SK-N-SH (cell line): ENCODE data around the gene GRK2. TPM values are rescaled to one million over a fixed set of nuclear protein-coding genes. Genes with fewer than 3 reads are reported as not detected.

Experiments used
- CTCF ChIA-PET: fragments of 300-600, 350-600 bp; formaldehyde crosslinking; extraction: SDS; loops from one replicate; lab custom pipeline; 2021; lab: Yijun Ruan, JAX
- POLR2A ChIA-PET: fragments of 350-600 bp; sonication (Branson Sonifier 250); formaldehyde crosslinking; extraction: SDS; loops from one replicate; lab custom pipeline; 2020; ENCODE audit warnings: antibody characterized with exemption, inconsistent platforms; lab: Yijun Ruan, JAX
- DNase-seq: peaks from one replicate; pipeline ENCODE4 v3.0.0; 2012
- H2AFZ ChIP-seq: fragments of 200-600 bp; sonication (generic); 2 replicates; pipeline ENCODE4 v1.8.1; 2016; ENCODE audit warnings: antibody characterized with exemption, mild to moderate bottlenecking, low read depth
- H3F3A ChIP-seq: fragments of 200-600 bp; sonication (generic); replicated peaks from 2 replicates; pipeline ENCODE3; 2016; ENCODE audit warnings: antibody characterized with exemption, mild to moderate bottlenecking; ENCODE audit not compliant: insufficient read depth
- H3K27ac ChIP-seq, 2 experiments: fragments of 200-500 bp in 1 of 2; fragments of 200-600 bp in 1 of 2; sonication (Bioruptor generic) in 1 of 2; sonication (generic), shearing (Covaris generic) in 1 of 2; 2 replicates each; pipeline versions ENCODE4 v1.5.1 to v1.6.1; 2014 to 2016; ENCODE audit warnings: low read depth in 2 of 2, inconsistent platforms in 1 of 2, low read length in 1 of 2, mild to moderate bottlenecking in 1 of 2, mixed read lengths in 1 of 2
- H3K27me3 ChIP-seq: fragments of 200-600 bp; sonication (generic), shearing (Covaris generic); 2 replicates; pipeline ENCODE4 v1.6.1; 2016; ENCODE audit warnings: mixed run types; ENCODE audit not compliant: insufficient read depth
- H3K36me3 ChIP-seq, 2 experiments: fragments of 200-500 bp in 1 of 2; fragments of 200-600 bp in 1 of 2; sonication (Bioruptor generic) in 1 of 2; sonication (generic) in 1 of 2; replicated peaks in 1 of 2; 2 replicates each; pipeline versions ENCODE3 to v1.5.1; 2014 to 2016; ENCODE audit warnings: low read length in 1 of 2, mild to moderate bottlenecking in 1 of 2; ENCODE audit not compliant: insufficient read depth in 2 of 2, control insufficient read depth in 1 of 2
- H3K4me1 ChIP-seq, 2 experiments: fragments of 200-500 bp in 1 of 2; fragments of 200-600 bp in 1 of 2; sonication (Bioruptor generic) in 1 of 2; sonication (generic), shearing (Covaris generic) in 1 of 2; 2 replicates each; pipeline versions ENCODE4 v1.5.1 to v1.6.1; 2014 to 2016; ENCODE audit warnings: low read depth in 1 of 2, low read length in 1 of 2, mixed run types in 1 of 2; ENCODE audit not compliant: insufficient read depth in 2 of 2, control insufficient read depth in 1 of 2
- H3K4me2 ChIP-seq: fragments of 200-600 bp; sonication (generic), shearing (Covaris generic); 2 replicates; pipeline ENCODE4 v1.6.1; 2017; ENCODE audit warnings: mixed run types
- H3K4me3 ChIP-seq, 2 experiments: fragments of 200-500 bp in 1 of 2; fragments of 200-600 bp in 1 of 2; sonication (Bioruptor generic) in 1 of 2; sonication (generic), shearing (Covaris generic) in 1 of 2; 2 replicates each; pipeline versions ENCODE4 v1.5.1 to v1.8.1; 2014 to 2016; ENCODE audit warnings: low read depth in 2 of 2, inconsistent platforms in 1 of 2, low read length in 1 of 2, mild to moderate bottlenecking in 1 of 2, mixed read lengths in 1 of 2, moderate library complexity in 1 of 2
- H3K79me2 ChIP-seq: fragments of 200-600 bp; sonication (generic); 2 replicates; pipeline ENCODE4 v1.8.1; 2017; ENCODE audit warnings: mild to moderate bottlenecking; ENCODE audit not compliant: insufficient read depth
- H3K9ac ChIP-seq: fragments of 200-600 bp; sonication (generic); 2 replicates; pipeline ENCODE4 v1.6.1; 2017; ENCODE audit warnings: mixed run types
- H3K9me2 ChIP-seq: fragments of 200-600 bp; sonication (generic); 2 replicates; pipeline ENCODE4 v1.6.1; 2017; ENCODE audit warnings: mixed run types
- H3K9me3 ChIP-seq: fragments of 200-600 bp; sonication (generic); 2 replicates; pipeline ENCODE4 v1.6.1; 2017; ENCODE audit warnings: mixed run types, mild to moderate bottlenecking, moderate library complexity
- H4K20me1 ChIP-seq: fragments of 200-600 bp; sonication (generic); 2 replicates; pipeline ENCODE4 v1.6.1; 2017; ENCODE audit warnings: mild to moderate bottlenecking, mixed run types; ENCODE audit not compliant: insufficient read depth
- CHD2 ChIP-seq: fragments of 150-350 bp; IDR thresholded peaks from 2 replicates; pipeline ENCODE4 v1.6.1; 2018; ENCODE audit warnings: low read length; ENCODE audit not compliant: partially characterized antibody
- ELF1 ChIP-seq: IDR thresholded peaks from 2 replicates; pipeline ENCODE4 v1.4.0; 2012
- GABPA ChIP-seq: IDR thresholded peaks from 2 replicates; pipeline ENCODE4 v1.4.0; 2012; ENCODE audit warnings: low read depth, mild to moderate bottlenecking
- JUND ChIP-seq: IDR thresholded peaks from 2 replicates; pipeline ENCODE4 v1.4.0; 2012
- MAX ChIP-seq: IDR thresholded peaks from 2 replicates; pipeline ENCODE4 v1.4.0; 2012; ENCODE audit warnings: low read depth
- MXI1 ChIP-seq: IDR thresholded peaks from 2 replicates; pipeline ENCODE4 v1.6.1; 2012; ENCODE audit warnings: mild to moderate bottlenecking, low read depth, low read length, improper control_type of control experiment
- POLR2AphosphoS5 ChIP-seq: IDR thresholded peaks from 2 replicates; pipeline ENCODE4 v1.6.1; 2012; ENCODE audit warnings: low read depth, low read length
- RCOR1 ChIP-seq: fragments of 150-350 bp; IDR thresholded peaks from 2 replicates; pipeline ENCODE4 v1.6.1; 2017; ENCODE audit warnings: antibody characterized with exemption, low read length
- SIN3A ChIP-seq: IDR thresholded peaks from 2 replicates; pipeline ENCODE4 v1.6.1; 2012; ENCODE audit warnings: low read depth, mild to moderate bottlenecking, low read length, moderate library complexity, borderline replicate concordance
- SMC3 ChIP-seq: IDR thresholded peaks from 2 replicates; pipeline ENCODE4 v1.6.1; 2012; ENCODE audit warnings: low read depth, low read length, improper control_type of control experiment
- TCF12 ChIP-seq: IDR thresholded peaks from 2 replicates; pipeline ENCODE4 v1.4.0; 2012
- TEAD4 ChIP-seq: IDR thresholded peaks from 2 replicates; pipeline ENCODE4 v1.4.0; 2012; ENCODE audit warnings: mild to moderate bottlenecking, borderline replicate concordance; ENCODE audit not compliant: insufficient read depth
- YY1 ChIP-seq: IDR thresholded peaks from 2 replicates; pipeline ENCODE4 v1.4.0; 2012; ENCODE audit warnings: low read depth, mild to moderate bottlenecking
- WGBS: methylation state at CpG from one replicate; pipeline ENCODE4 v1.1.6; 2017; ENCODE audit warnings: low lambda C conversion rate; 5-methylcytosine and 5-hydroxymethylcytosine counted together
- polyA plus RNA-seq, 3 experiments: library from polyadenylated mRNA; depleted of rRNA; stranded (reverse); fragments of >200 nt; gene quantifications; 2 replicates each; pipeline ENCODE4 v1.2.3, GENCODE V29; 2012
- TF ChIP-seq, protein P1 (sequence below): IDR thresholded peaks from 2 replicates; pipeline ENCODE4 v1.4.0; 2012; ENCODE audit warnings: low read depth, borderline replicate concordance
- TF ChIP-seq, protein P2 (sequence below): IDR thresholded peaks from 2 replicates; pipeline ENCODE4; 2012

The GRK2 gene
- polyA plus RNA-seq, 1 of the 3 experiments (the other 2 are of a cell fraction) = 48.5 TPM

- Histone ChIP-seq H4K20me1 (peaks cover 17% of the 10 kb centered on the region), H3K9me2 (no peaks in the 10 kb centered on the region), H3F3A (peaks cover 3% of the 10 kb centered on the region), H2AFZ (no peak overlapping the region), H3K9ac (no peak overlapping the region), H3K79me2 (peaks cover 31% of the 10 kb centered on the region), H3K27me3 (no peaks in the 10 kb centered on the region), H3K4me1 (no peaks in the 10 kb centered on the region), H3K9me3 (no peaks in the 10 kb centered on the region), H3K36me3 (peaks cover 70 to 78% of the 10 kb centered on the region in 2 experiments)
- CTCF ChIA-PET = interaction anchor here (0.9 to 4.1 kb wide), 3 partner anchors 14 to 194 kb away, joined by 3 to 24 read pairs (median 4); partner anchors contain the start of gene GRK2
- no peak for DNase-seq
- 95% methylated on average over 5 of the region's 5 CpGs for WGBS
- no peak for TF ChIP-seq POLR2AphosphoS5
- TF ChIP-seq MAX = no peak
- no peak for TF ChIP-seq YY1
- TF ChIP-seq GABPA = no peak
- TF ChIP-seq, protein P1, sequence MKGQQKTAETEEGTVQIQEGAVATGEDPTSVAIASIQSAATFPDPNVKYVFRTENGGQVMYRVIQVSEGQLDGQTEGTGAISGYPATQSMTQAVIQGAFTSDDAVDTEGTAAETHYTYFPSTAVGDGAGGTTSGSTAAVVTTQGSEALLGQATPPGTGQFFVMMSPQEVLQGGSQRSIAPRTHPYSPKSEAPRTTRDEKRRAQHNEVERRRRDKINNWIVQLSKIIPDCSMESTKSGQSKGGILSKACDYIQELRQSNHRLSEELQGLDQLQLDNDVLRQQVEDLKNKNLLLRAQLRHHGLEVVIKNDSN = no peak
- TF ChIP-seq TCF12 = no peak
- no peak for TF ChIP-seq ELF1
- no peak for TF ChIP-seq SIN3A
- no peak for TF ChIP-seq MXI1
- TF ChIP-seq RCOR1 = no peak
- TF ChIP-seq JUND = no peak
- no peak for TF ChIP-seq CHD2
- TF ChIP-seq, all 33 proteins: peak for 0
- H3K27ac ChIP-seq = no peak overlapping the region
- no peak overlapping the region for H3K4me3 ChIP-seq
- no peak overlapping the region for H3K4me2 ChIP-seq
- POLR2A ChIA-PET = no interaction called here
Measured at GRCh38 chr11:67247946-67248550, 18.2 kb upstream of the GRK2 start.

- DNase-seq = no peak
- Histone ChIP-seq H3K9ac (no peak overlapping the region), H3K4me1 (no peaks in the 10 kb centered on the region), H3K27ac (no peak overlapping the region), H3K4me3 (no peak overlapping the region), H3K36me3 (peaks cover 72 to 84% of the 10 kb centered on the region in 2 experiments), H2AFZ (no peak overlapping the region), H3K9me3 (no peaks in the 10 kb centered on the region), H3K4me2 (no peak overlapping the region), H3K79me2 (peaks cover 25% of the 10 kb centered on the region), H3K27me3 (no peaks in the 10 kb centered on the region), H4K20me1 (peaks cover 14% of the 10 kb centered on the region; the same call in 1 of the 2 replicates), H3F3A (peaks cover 3% of the 10 kb centered on the region), H3K9me2 (no peaks in the 10 kb centered on the region)
- TF ChIP-seq MXI1 (no peak), TEAD4 (no peak), SMC3 (no peak)
- TF ChIP-seq, protein P2, sequence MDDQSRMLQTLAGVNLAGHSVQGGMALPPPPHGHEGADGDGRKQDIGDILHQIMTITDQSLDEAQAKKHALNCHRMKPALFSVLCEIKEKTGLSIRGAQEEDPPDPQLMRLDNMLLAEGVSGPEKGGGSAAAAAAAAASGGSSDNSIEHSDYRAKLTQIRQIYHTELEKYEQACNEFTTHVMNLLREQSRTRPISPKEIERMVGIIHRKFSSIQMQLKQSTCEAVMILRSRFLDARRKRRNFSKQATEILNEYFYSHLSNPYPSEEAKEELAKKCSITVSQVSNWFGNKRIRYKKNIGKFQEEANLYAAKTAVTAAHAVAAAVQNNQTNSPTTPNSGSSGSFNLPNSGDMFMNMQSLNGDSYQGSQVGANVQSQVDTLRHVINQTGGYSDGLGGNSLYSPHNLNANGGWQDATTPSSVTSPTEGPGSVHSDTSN = no peak
- CTCF ChIA-PET = interaction anchor here (0.9 to 4.1 kb wide), 3 partner anchors 14 to 195 kb away, joined by 3 to 24 read pairs (median 4); partner anchors contain the start of gene GRK2
- POLR2A ChIA-PET = no interaction called here
Measured at GRCh38 chr11:67248653-67249052, 17.6 kb upstream of the GRK2 start.
